ENCODE results near the gene SUPT3H. TPM values are rescaled to one million over a fixed set of nuclear protein-coding genes. Genes with fewer than 3 reads are reported as not detected.

The SUPT3H gene
- total and polyA plus RNA-seq, 2 donors from 2014 or later: 10.1 to 12.5 TPM

- intact Hi-C loops (cut with DNase I): no loop called here
- Histone ChIP-seq H3K9me3 (ENCODE audit: control insufficient read depth in 2 of 3, insufficient read depth in 1 of 3, low read length in 3 of 3) (no peaks in the 10 kb centered on the region), H3K27me3 (ENCODE audit: control insufficient read depth, insufficient read depth, low read length) (peaks cover 18% of the 10 kb centered on the region), H3K27ac (ENCODE audit: low read depth in 2 of 2, low read length in 2 of 2) (no peak overlapping the region), H3K36me3 (ENCODE audit: control insufficient read depth in 2 of 3, insufficient read depth in 3 of 3, low read length in 3 of 3) (no peaks in the 10 kb centered on the region), H3K9ac (ENCODE audit: low read length in 3 of 3) (no peak overlapping the region), H3K4me1 (ENCODE audit: control insufficient read depth in 2 of 3, insufficient read depth in 2 of 3, low read depth in 1 of 3, low read length in 3 of 3) (peaks cover 0 to 9% (median 0%) of the 10 kb centered on the region in 3 donors), H3K4me3 (ENCODE audit: low read length in 3 of 3) (no peak overlapping the region)
- FAIRE-seq (no peak), DNase-seq (no peak)
- no peak for TF ChIP-seq CTCF (IDR thresholded peaks at IDR 0.05; ENCODE audit: borderline replicate concordance, extremely low read depth, insufficient read depth)
These were observed 38.2 kb upstream of the SUPT3H start for GRCh38 chr6:45415788-45416518.

- H3K9me3 ChIP-seq (ENCODE audit: control insufficient read depth in 2 of 3, insufficient read depth in 1 of 3, low read length in 3 of 3): no peaks in the 10 kb centered on the region
- peaks cover 12% of the 10 kb centered on the region for H3K27me3 ChIP-seq (ENCODE audit: control insufficient read depth, insufficient read depth, low read length)
- DNase-seq (no peak), FAIRE-seq (no peak)
- H3K4me3 ChIP-seq (ENCODE audit: low read length in 3 of 3): no peak overlapping the region
- no peak for TF ChIP-seq CTCF (IDR thresholded peaks at IDR 0.05; ENCODE audit: borderline replicate concordance, extremely low read depth, insufficient read depth)
- H3K36me3 ChIP-seq (ENCODE audit: control insufficient read depth in 2 of 3, insufficient read depth in 3 of 3, low read length in 3 of 3): no peaks in the 10 kb centered on the region
- H3K9ac ChIP-seq (ENCODE audit: low read length in 3 of 3): no peak overlapping the region
- peaks cover 0 to 4% (median 0%) of the 10 kb centered on the region in 3 donors for H3K4me1 ChIP-seq (ENCODE audit: control insufficient read depth in 2 of 3, insufficient read depth in 2 of 3, low read depth in 1 of 3, low read length in 3 of 3)
- intact Hi-C loops (cut with DNase I): no loop called here
- H3K27ac ChIP-seq (ENCODE audit: low read depth in 2 of 2, low read length in 2 of 2): no peak overlapping the region
These were observed 37.6 kb upstream of the SUPT3H start for GRCh38 chr6:45415315-45415714.

GRCh38 chr6:45411959-45412358 is 34.2 kb upstream of the SUPT3H start:
- Histone ChIP-seq H3K9me3 (ENCODE audit: control insufficient read depth in 2 of 3, insufficient read depth in 1 of 3, low read length in 3 of 3) (no peaks in the 10 kb centered on the region), H3K4me1 (ENCODE audit: control insufficient read depth in 2 of 3, insufficient read depth in 2 of 3, low read depth in 1 of 3, low read length in 3 of 3) (no peaks in the 10 kb centered on the region), H3K36me3 (ENCODE audit: control insufficient read depth in 2 of 3, insufficient read depth in 3 of 3, low read length in 3 of 3) (no peaks in the 10 kb centered on the region), H3K27ac (ENCODE audit: low read depth in 2 of 2, low read length in 2 of 2) (no peak overlapping the region), H3K27me3 (ENCODE audit: control insufficient read depth, insufficient read depth, low read length) (no peaks in the 10 kb centered on the region), H3K9ac (ENCODE audit: low read length in 3 of 3) (no peak overlapping the region), H3K4me3 (ENCODE audit: low read length in 3 of 3) (no peak overlapping the region)
- intact Hi-C loops (cut with DNase I): no loop called here
- no peak for TF ChIP-seq CTCF (IDR thresholded peaks at IDR 0.05; ENCODE audit: borderline replicate concordance, extremely low read depth, insufficient read depth)
- DNase-seq (no peak), FAIRE-seq (no peak)
